Muscle of back (tissue), 11 donors: ENCODE measurements around the gene TBXAS1. TPM values are rescaled to one million over a fixed set of nuclear protein-coding genes. Genes with fewer than 3 reads are reported as not detected.
"Not testable (repeated sequence)": the region's sequence is repeated elsewhere in the genome, so short reads cannot be mapped to it uniquely, and the experiment has no call there.

Experiments
- DNase-seq, 3 donors: peaks; one replicate each; pipeline versions ENCODE4 v3.0.0 to v3.0.0-alpha.2; 2013
- polyA plus RNA-seq, 10 donors: library from polyadenylated mRNA; unstranded; fragments of 120-200 nt; gene quantifications; one replicate each; pipeline ENCODE4 v1.2.1, GENCODE V29; 2013; ENCODE audit not compliant: insufficient read length in 10 of 10

Gene TBXAS1
- polyA plus RNA-seq, 10 donors, result 2.9 to 4.3 (median 3.3) TPM

- DNase-seq, result no peak
These were observed 85.5 kb downstream of the TBXAS1 start for GRCh38 chr7:139914306-139915267.

- DNase-seq, result peak in 1 of 3 donors; percentile 55
These were observed 86.3 kb downstream of the TBXAS1 start for GRCh38 chr7:139915268-139915863.

GRCh38 chr7:139915864-139916716 lies 87.0 kb downstream of the TBXAS1 start:
- peak in 1 of 3 donors; percentile 93 for DNase-seq

- DNase-seq, result no peak
These were observed 87.8 kb downstream of the TBXAS1 start for GRCh38 chr7:139916717-139917395.

GRCh38 chr7:139917851-139918250 lies 88.8 kb downstream of the TBXAS1 start:
- no peak for DNase-seq

- DNase-seq, result peak in 2 of 3 donors; percentile 48 to 76
These were observed 89.4 kb downstream of the TBXAS1 start for GRCh38 chr7:139918480-139918879.

GRCh38 chr7:139923090-139923489 lies 94.0 kb downstream of the TBXAS1 start:
- DNase-seq, result no peak

- DNase-seq, result no peak
These were observed 95.4 kb downstream of the TBXAS1 start for GRCh38 chr7:139924461-139924860.

DNA sequence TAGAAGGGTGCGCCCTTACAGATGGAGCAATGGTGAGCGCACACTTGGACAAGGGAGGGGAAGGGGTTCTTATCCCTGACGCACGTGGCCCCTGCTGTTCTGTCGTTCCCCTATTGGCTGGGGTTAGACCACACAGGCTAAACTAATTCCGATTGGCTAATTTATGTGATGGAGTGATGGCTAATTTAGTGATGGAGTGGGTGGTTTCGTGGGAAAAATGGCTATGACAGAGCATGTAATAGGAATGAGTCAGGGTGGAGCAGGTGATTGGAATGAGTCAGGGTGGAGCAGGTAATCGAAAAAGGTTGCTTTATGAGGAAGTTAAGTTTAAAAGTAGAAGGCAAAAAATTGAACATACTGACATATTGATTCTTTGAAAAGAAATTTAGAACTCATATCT lies 100.2 kb downstream of the TBXAS1 start:
- not testable (repeated sequence) for DNase-seq

GRCh38 chr7:139930286-139930965 lies 101.4 kb downstream of the TBXAS1 start:
- no peak for DNase-seq

DNA sequence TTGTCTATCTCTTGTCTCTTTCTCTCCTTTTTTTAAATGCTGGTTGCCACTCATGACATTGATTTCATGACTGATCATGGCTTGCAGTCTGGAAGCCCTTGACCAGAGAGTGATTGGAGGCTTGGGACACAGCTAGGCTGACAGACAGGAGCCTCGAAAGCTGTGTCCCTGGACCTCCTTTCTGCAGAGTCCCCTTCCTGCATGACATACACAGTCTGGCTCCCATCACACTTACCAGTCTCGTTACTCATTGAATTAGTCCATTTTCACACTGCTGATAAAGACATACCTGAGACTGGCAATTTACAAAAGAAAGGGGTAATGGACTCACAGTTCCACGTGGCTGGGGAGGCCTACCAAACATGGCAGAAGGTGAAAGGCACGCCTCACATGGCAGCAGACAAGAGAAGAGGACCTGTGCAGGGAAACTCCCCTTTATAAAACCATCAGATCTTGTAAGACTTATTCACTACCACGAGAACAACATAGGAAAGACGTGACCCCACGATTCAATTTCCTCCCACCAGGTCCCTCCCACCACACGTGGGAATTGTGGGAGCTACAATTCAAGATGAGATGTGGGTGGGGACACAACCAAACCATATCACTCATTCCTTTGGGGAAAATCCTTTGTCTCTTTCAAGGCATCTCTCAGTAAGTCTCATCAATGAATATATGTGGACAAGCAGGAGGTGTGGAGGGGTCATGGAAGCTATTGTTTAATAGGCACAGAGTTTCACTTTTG lies 102.3 kb downstream of the TBXAS1 start:
- DNase-seq, result no peak

- DNase-seq, result no peak
These were observed 103.5 kb downstream of the TBXAS1 start for GRCh38 chr7:139932531-139932930.

DNA sequence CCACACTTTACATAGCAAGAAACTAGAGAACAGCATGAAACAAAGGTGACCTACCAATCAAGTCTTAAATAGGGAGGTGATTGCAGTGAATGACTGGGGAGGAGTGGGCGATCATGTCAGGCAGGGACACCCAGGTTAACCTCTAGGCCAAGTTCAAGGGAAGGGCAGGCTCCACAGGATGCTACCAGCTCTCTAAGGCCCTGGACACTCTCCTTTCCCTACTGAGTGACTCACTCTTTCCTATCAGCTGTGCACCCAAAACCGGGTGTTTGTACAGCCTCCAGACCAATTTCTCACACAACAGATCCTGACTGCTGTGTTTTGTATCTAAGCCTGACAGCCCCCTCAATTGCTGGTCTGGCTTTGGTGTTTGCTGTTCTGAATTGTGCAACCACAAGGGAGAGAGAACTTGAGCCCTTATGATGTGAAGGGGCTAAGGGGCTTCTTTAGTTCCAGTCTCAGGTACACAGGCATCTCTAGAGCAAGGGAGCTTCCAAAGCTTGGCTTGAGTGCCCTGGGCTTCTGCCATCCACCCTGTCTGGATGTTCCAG lies 107.8 kb downstream of the TBXAS1 start:
- DNase-seq, result peak in 1 of 3 donors; percentile 40

DNA sequence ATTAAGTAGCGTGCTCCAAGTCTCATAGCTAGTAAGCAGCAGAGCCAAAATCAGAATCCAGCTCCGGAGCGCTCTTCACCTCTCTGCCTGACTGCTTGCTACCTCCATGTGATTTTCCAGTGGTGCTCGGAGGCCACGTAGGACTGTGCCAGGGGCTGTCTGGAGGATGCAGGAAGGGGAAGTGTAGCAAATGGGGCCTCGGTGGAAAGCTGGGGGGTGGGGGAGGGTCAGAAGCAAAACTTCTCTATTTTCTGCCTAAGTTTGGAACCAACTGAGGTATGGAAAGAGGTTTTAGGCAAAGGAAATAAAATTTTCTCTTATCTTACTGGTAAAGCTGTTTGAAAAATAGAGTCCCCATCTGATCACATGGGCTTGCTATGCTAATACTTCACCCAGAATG lies 108.7 kb downstream of the TBXAS1 start:
- peak in 1 of 3 donors; percentile 39 for DNase-seq

DNA sequence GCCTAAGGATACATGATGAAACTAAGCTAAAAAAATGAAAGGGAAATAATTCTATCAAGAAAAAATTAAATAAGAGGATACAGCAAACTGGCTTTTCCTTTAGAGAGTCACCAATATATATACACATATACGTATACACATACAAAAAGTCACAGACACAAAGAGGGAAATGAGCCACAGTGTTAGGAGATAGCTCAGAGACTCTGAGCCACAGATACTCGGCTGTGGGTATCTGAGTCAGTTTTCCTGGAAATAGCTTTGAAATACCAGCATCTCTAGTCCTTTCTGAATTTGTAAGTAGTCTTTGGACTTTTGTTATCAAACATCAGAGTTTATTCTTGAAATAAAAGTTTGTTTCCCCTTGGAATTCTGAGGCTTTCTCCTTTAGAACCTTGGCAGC lies 111.8 kb downstream of the TBXAS1 start:
- no peak for DNase-seq

DNA sequence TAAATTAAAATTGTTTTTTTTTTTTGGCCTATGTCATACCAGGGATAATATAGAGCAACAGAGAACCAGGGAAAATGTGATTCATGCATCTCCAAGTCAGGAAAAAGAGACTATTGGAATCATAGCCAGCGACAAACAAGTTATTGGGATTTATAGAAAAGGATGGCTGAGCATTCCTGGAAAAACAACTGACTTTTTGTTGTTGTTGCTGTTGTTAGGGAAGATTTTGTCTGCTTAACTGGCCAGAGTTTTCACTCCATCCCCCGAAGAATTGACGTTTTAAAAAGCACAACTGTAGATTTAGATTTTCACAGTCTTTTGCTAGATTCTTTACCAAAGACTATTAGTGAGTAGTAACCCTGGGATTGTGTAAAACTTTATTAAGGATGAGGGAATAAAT lies 112.4 kb downstream of the TBXAS1 start:
- DNase-seq, result peak in 2 of 3 donors; percentile 27 to 49

GRCh38 chr7:139941866-139942265 lies 112.8 kb downstream of the TBXAS1 start:
- DNase-seq, result no peak

DNA sequence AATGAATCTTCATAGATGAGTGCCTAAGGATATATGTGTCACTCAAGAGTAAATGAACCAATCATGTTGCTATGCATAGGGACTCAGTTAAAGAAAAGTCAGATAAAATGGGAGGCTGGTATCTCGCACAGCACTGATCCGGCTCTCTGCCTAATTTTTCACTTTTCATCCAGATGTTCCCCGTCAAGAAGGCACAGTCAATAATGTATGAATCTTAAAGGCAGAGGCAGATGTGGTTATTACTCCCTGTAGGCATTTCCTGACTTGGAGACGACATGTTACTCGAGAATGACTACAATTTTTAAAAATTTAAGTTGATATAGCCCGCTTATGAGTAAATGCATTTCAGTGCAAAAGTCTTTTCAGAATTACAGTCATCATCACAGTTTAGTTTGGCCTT lies 113.6 kb downstream of the TBXAS1 start:
- DNase-seq, result peak in 1 of 3 donors; percentile 20

DNA sequence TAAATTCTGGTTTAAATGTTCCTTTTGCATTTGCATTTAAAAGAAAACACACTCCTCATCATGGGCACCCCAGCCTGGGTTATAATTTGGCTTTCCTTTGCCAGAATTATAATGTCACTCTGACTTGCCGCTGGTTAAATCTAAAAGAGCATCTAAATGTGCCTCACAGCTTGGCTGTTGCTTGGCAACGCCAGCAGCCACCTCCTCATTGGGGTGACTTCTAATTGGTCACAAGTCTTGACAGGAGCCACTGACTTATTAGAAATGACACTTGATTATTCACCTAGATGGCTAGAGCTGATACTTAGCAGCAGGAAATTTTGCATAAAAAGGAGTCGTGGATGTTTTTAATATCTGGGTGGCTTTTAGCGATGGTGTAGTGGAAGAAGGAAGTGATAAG lies 114.3 kb downstream of the TBXAS1 start:
- no peak for DNase-seq

DNA sequence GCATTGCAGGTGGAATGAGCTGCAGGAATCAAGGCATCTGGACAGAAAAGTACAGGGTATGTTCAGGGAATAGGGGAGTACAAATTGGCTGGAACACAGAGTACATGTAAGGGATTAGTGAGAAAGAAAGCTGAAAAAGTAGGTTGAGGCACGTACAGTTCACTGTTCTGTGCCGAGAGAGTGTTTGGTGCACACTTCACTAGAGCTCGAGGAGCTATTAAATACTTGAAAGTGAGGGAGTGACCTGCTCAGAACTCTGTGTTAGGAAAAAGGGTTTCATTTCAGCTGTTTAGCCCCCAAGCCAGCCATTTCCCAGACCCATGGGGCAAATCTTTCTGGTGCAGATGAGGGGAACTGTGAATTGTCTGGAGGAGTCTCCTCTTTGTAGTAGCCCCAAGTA lies 115.2 kb downstream of the TBXAS1 start:
- DNase-seq, result no peak
